ENCODE results near the gene EMP3. TPM values are rescaled to one million over a fixed set of nuclear protein-coding genes. Genes with fewer than 3 reads are reported as not detected.

Gene EMP3
- total RNA-seq, 1 experiment from 2014 or later = 92.9 TPM

DNA sequence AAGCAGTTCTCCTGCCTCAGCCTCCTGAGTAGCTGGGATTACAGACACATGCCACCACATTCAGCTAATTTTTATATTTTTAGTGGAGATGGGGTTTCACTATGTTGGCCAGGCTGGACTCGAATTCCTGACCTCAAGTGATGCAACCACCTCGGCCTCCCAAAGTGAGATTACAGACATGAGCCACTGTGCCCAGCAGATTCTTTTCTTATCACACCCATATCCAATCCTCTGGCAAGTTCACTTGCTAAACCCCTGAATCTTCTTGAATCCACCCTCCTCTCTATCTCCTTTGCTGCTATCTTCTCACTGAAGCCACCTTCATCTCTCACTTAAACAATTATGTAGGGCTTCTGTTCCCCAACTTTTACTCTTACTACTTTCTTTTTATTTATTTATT is 20.8 kb downstream of the EMP3 start:
- CTCF ChIA-PET = interaction anchor here (1.5 kb wide), 1 partner anchor 13 kb away, joined by 3 read pairs; no protein-coding TSS in a partner anchor
- Histone ChIP-seq H4K20me1 (ENCODE audit: insufficient read depth) (no peaks in the 10 kb centered on the region), H3K27ac (ENCODE audit: low read depth, low read length) (no peak overlapping the region), H3K27me3 (ENCODE audit: insufficient read depth, low read length) (no peaks in the 10 kb centered on the region), H3K4me1 (ENCODE audit: control insufficient read depth in 1 of 2, insufficient read depth in 2 of 2, low read length in 2 of 2) (peaks cover 5 to 19% of the 10 kb centered on the region in 2 experiments), H3K4me2 (ENCODE audit: low read length) (no peak overlapping the region), H2AFZ (ENCODE audit: low read depth, low read length, poor library complexity, severe bottlenecking) (no peak overlapping the region), H3K36me3 (ENCODE audit: control insufficient read depth in 1 of 2, insufficient read depth in 2 of 2, low read length in 2 of 2) (no peaks in the 10 kb centered on the region), H3K79me2 (ENCODE audit: insufficient read depth, low read length) (no peaks in the 10 kb centered on the region), H3K9me2 (ENCODE audit: insufficient read depth) (no peaks in the 10 kb centered on the region), H3K9ac (ENCODE audit: low read length) (no peak overlapping the region), H3K9me3 (ENCODE audit: control insufficient read depth in 1 of 2, insufficient read depth in 1 of 2, low read depth in 1 of 2, low read length in 2 of 2) (no peaks in the 10 kb centered on the region), H3K4me3 (replicated peaks in 1 of 2; ENCODE audit: low read depth in 1 of 2, low read length in 2 of 2) (no peak overlapping the region)
- POLR2A ChIA-PET = no interaction called here
- no peak for ATAC-seq
- no TSS peak for BruUV-seq (replicated peaks)
- no peak for TF ChIP-seq FOSL1 (IDR thresholded peaks at IDR 0.05; ENCODE audit: low read depth)
- no peak for TF ChIP-seq ZFX (IDR thresholded peaks at IDR 0.05)
- TF ChIP-seq YY1 (IDR thresholded peaks at IDR 0.05; ENCODE audit: extremely low read depth, insufficient replicate concordance, low read depth, low read length) = no peak
- TF ChIP-seq SIN3A (IDR thresholded peaks at IDR 0.05; ENCODE audit: low read depth) = no peak
- TF ChIP-seq ELF1 (IDR thresholded peaks at IDR 0.05; ENCODE audit: borderline replicate concordance, low read depth) = no peak
- TF ChIP-seq ZNF274 (IDR thresholded peaks at IDR 0.05; ENCODE audit: low read depth, low read length) = no peak
- no peak for TF ChIP-seq CBX3 (IDR thresholded peaks at IDR 0.05; ENCODE audit: low read depth)
- TF ChIP-seq EGR1 (IDR thresholded peaks at IDR 0.05; ENCODE audit: low read depth) = no peak
- no peak for TF ChIP-seq RAD21 (IDR thresholded peaks at IDR 0.05; ENCODE audit: low read depth)
- no peak for TF ChIP-seq SP1 (IDR thresholded peaks at IDR 0.05; ENCODE audit: low read depth)
- no peak for TF ChIP-seq POLR2AphosphoS5 (IDR thresholded peaks at IDR 0.05; ENCODE audit: low read depth, low read length)
- TF ChIP-seq, protein P1, sequence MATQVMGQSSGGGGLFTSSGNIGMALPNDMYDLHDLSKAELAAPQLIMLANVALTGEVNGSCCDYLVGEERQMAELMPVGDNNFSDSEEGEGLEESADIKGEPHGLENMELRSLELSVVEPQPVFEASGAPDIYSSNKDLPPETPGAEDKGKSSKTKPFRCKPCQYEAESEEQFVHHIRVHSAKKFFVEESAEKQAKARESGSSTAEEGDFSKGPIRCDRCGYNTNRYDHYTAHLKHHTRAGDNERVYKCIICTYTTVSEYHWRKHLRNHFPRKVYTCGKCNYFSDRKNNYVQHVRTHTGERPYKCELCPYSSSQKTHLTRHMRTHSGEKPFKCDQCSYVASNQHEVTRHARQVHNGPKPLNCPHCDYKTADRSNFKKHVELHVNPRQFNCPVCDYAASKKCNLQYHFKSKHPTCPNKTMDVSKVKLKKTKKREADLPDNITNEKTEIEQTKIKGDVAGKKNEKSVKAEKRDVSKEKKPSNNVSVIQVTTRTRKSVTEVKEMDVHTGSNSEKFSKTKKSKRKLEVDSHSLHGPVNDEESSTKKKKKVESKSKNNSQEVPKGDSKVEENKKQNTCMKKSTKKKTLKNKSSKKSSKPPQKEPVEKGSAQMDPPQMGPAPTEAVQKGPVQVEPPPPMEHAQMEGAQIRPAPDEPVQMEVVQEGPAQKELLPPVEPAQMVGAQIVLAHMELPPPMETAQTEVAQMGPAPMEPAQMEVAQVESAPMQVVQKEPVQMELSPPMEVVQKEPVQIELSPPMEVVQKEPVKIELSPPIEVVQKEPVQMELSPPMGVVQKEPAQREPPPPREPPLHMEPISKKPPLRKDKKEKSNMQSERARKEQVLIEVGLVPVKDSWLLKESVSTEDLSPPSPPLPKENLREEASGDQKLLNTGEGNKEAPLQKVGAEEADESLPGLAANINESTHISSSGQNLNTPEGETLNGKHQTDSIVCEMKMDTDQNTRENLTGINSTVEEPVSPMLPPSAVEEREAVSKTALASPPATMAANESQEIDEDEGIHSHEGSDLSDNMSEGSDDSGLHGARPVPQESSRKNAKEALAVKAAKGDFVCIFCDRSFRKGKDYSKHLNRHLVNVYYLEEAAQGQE (IDR thresholded peaks at IDR 0.05; ENCODE audit: low read depth) = no peak
- TF ChIP-seq JUND (IDR thresholded peaks at IDR 0.05) = no peak
- TF ChIP-seq, protein P2, sequence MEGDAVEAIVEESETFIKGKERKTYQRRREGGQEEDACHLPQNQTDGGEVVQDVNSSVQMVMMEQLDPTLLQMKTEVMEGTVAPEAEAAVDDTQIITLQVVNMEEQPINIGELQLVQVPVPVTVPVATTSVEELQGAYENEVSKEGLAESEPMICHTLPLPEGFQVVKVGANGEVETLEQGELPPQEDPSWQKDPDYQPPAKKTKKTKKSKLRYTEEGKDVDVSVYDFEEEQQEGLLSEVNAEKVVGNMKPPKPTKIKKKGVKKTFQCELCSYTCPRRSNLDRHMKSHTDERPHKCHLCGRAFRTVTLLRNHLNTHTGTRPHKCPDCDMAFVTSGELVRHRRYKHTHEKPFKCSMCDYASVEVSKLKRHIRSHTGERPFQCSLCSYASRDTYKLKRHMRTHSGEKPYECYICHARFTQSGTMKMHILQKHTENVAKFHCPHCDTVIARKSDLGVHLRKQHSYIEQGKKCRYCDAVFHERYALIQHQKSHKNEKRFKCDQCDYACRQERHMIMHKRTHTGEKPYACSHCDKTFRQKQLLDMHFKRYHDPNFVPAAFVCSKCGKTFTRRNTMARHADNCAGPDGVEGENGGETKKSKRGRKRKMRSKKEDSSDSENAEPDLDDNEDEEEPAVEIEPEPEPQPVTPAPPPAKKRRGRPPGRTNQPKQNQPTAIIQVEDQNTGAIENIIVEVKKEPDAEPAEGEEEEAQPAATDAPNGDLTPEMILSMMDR (IDR thresholded peaks at IDR 0.05 in 2 of 3, conservative IDR thresholded peaks at IDR 0.05 in 1 of 3; ENCODE audit: borderline replicate concordance in 1 of 3, insufficient read depth in 1 of 3, low read depth in 2 of 3, low read length in 2 of 3) = no peak
- TF ChIP-seq, protein P3, sequence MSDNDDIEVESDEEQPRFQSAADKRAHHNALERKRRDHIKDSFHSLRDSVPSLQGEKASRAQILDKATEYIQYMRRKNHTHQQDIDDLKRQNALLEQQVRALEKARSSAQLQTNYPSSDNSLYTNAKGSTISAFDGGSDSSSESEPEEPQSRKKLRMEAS (IDR thresholded peaks at IDR 0.05) = no peak
- TF ChIP-seq, protein P4, sequence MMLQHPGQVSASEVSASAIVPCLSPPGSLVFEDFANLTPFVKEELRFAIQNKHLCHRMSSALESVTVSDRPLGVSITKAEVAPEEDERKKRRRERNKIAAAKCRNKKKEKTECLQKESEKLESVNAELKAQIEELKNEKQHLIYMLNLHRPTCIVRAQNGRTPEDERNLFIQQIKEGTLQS (IDR thresholded peaks at IDR 0.05) = no peak
- TF ChIP-seq TCF7L2 (IDR thresholded peaks at IDR 0.05; ENCODE audit: borderline replicate concordance, extremely low read depth, insufficient read depth, insufficient read length) = no peak
- TF ChIP-seq EZH2phosphoT487 (IDR thresholded peaks at IDR 0.05; ENCODE audit: borderline replicate concordance) = no peak
- TF ChIP-seq EZH2 (IDR thresholded peaks at IDR 0.05) = no peak
- intact Hi-C loops (cut with micrococcal nuclease) = no loop called here
- RAD21 ChIA-PET (ENCODE audit: low non-redundant PET in 1 of 2, low total read pairs in 2 of 2, uncharacterized antibody in 2 of 2, unreplicated experiment in 2 of 2) = no interaction called here
- DNase-seq (ENCODE audit: low read depth, low spot score) = no peak

Measured in HCT116 (cell line).